Activated T-helper 9 cell treated with anti-CD3 and anti-CD28 coated beads, Interleukin-2, amount 50 U/mL, for 16 hours (primary cell): ENCODE measurements around the gene CHRDL2.

Experiments
- DNase-seq: peaks from one replicate; pipeline ENCODE4 v3.0.0-alpha.2; 2020; ENCODE audit warnings: low read depth

The CHRDL2 gene

DNA sequence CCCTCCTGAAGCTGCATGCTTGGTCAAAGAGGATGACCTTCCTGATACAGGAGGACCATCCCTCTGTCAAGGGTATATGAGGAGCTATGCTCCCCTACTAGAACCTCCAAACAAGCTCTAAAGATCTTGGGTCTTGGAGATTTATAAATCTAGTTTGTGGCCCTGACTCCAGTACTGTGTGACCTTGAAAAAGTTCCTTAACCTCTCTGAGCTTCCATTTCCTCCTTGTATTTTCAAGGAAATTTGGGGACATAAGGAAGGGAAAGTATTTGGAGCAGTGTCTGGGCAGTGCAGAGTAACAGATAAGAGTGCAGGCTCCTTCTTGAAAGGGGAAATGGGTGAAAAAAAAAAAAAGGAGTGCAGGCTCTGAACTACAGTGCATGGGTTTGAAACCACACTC, 45.9 kb downstream of the CHRDL2 start:
- no peak for DNase-seq

- no peak for DNase-seq
Measured at GRCh38 chr11:74684661-74685060, 46.6 kb downstream of the CHRDL2 start.

GRCh38 chr11:74683941-74684481, 47.2 kb downstream of the CHRDL2 start:
- DNase-seq: no peak

GRCh38 chr11:74683279-74683871, 47.9 kb downstream of the CHRDL2 start:
- DNase-seq: no peak

DNA sequence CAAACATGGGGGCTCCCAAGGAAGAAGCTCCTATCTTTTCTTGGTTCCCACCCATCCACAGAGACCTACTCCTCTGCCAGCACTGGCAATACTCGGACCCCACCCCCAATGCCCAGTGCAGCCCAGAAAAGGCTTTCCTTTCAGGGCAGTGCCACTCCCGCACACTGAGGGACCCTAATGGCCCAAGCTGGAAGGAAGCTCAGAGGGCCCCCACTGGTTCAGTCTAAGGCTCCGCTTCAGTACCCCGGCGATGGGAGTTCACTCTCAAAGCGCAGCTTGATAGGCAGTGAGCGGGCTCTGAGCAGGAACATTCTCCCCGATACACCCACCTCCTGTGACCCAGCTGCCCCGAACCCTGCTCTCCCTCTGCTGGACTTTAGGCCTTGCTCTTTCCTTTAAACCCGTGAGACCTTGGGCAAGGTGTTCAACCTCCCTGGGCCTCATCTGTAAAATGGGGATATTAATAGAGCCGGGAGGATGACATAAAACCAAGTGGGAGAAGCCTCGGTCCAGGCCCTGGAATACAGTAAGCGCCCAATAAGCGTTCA, 48.4 kb downstream of the CHRDL2 start:
- no peak for DNase-seq

GRCh38 chr11:74681686-74682651, 49.3 kb downstream of the CHRDL2 start:
- no peak for DNase-seq

DNA sequence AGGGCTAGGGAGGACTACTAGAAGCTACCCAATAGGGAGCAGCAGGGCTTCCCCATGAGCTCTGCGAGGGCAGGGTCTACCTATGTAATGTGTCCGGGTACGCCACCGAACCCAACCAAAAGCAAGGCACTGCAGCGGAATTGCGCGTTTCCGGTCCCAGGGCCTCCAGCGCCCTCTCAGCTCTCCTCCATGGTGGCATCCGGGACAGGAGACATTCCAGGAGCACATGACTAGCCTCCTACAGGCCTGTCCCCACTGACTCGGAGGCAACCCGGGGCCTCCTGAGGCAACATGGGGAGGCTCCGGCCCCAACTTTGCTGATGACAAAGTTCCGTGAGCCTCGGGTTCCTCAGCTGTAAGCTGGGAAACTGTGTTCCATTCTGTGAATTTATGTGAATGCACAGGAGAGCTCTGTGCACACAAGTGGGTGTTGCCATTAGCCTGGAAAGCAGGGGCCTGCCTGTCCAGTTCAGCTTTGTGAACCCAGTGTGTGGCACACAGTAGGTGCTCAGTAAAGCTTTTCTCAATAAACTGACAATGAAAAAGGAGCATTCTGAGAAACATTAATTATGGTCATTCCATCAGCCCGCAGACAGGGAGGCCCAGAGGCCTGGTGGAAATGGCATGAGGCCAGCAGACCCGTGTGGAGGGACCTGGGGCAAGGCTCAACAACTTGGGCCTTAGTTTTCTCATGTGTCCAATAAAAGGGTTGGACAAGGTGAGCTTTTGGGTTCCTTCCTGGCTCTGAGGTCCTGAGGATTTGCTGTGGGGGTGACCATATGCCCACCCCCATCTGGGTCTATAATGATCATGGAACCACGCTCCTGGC, 50.3 kb downstream of the CHRDL2 start:
- no peak for DNase-seq

- DNase-seq: no peak
Measured at GRCh38 chr11:74680035-74680671, 51.1 kb downstream of the CHRDL2 start.

DNA sequence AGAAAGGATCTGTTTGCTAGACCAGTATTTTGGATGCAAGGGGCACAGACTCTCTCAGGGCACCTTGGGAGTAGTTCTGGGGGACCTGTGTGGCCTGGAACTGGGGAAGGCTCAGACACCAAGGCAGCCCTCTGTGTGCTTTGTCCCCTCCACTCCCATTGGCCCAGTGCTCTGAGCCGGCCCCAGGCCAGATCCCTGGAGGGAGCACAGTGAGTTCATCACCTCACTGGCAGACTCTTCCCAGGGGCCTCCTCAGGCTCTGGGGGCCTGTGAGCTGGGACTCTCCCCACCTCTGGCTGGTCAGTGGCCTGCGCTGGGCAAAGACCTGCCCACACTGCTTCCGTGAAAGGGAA, 51.7 kb downstream of the CHRDL2 start:
- no peak for DNase-seq

GRCh38 chr11:74678591-74679512, 52.4 kb downstream of the CHRDL2 start:
- no peak for DNase-seq

DNA sequence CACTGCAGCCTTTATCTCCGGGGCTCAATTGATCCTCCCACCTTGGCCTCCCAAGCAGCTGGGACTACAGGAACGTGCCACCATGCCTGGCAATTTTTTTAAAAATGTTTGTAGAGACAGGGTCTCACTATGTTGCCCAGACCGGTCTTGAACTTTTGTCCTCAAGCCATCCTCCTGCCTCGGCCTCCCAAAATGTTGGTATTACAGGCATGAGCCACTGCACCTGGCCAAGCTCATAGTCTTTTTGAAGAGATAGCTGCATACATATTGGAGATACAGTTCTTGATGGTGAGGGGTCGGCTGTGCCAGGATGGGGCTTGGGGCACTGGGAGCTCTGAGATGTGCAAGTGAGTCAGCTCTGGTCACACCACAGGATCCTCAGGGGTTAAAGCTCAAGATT, 53.2 kb downstream of the CHRDL2 start:
- DNase-seq: no peak

DNA sequence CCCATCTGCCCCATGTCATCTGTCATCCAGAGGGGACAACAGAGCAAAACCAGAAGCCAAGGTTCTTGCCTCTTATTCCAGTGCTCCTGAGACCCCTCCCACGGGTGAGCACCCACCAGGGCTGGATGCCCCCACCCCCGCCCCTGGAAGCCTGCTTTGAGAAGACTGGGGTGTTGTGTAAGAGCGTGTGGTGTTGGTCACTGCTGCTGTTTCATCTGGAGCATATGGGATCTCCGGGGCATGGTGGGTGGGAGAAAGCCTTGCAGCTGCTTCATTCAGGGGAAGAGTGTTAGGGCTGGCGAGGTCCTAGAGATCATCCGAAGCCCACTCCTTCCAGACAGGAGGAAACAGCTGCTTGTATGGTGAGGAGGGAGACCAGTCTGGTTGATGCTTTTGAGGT, 54.1 kb downstream of the CHRDL2 start:
- no peak for DNase-seq

- no peak for DNase-seq
Measured at GRCh38 chr11:74676596-74676995, 54.6 kb downstream of the CHRDL2 start.

DNA sequence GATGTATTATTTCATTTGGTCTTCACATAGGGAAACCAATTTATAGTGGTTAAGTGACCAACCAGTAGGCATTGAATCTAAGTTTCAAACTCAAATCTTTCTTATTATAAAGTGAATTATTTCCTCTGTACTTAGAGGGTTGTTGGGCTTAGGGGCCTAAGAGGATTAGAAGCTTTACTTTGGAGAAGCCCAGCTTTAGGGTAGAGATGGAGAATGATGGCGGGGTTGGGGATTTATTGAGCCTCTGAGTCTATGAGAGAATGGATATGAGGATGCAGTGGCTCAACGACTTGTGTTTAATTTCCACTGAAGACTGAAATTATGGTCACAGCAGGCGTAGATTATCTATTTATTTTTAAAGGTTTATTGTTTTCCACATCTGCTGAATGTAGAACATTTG, 55.5 kb downstream of the CHRDL2 start:
- DNase-seq: no peak

DNA sequence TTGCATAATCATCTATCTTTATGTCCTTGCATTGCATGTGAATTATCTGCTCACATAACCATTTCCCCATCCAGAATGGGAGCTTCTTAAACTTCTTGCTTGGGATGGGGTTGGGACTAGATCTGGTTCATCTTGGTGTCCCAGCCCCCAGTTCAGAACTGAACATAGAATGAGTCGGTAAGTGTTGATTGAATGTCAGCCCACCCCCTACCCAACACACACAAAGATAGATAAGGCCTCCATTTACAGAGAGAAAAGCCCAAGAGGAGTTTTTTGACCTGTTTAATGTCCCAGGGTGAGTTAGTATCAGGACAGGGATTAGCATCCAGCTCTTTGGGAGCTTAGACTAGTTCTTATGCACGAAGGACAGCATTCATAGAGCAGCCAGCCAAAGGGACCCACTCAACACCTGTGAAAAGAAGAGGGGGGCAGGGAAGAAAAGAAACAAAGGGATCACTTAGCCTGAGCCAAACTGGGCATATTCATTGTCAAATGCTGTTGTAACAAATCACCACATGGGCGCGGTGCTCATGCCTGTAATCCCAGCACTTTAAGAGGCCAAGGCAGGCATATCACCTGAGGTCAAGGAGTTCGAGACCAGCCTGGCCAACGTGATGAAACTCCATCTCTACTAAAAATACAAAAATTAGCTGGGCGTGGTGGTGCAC, 57.4 kb downstream of the CHRDL2 start:
- no peak for DNase-seq

DNA sequence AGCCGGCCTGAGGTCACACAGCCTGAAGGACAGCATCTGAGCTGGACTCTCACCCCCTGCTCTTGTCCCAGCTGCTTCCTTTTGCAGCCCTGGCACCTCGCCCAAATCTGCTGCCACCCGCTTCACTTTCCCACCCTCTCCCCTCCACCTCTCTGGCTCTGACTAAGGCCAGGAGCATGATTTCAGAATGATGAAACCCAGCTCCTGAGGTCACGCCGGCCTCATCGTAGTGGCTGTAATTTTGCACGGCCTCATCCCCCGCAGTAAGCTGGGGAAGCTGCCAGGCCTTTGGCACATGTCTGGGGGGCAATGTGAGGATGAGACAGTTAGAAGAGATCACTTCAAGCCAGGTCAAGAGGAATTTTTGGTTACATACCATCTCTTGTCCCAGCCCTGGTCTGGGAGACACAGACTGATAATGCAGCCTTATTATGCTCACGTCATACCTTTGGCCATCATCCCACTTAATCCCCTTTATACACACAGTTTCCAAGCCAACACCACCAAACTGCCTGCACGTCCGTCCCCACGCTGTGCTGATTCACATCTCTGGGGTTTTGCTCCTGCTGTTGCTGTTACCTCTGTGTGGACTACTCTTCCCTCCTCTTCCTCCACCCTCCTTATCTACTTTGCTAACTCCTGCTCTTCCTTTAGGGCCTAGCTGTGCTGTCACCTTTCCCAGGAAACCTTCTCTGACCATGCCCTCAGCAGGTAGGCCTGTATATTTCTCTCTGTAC, 58.1 kb downstream of the CHRDL2 start:
- DNase-seq: no peak

DNA sequence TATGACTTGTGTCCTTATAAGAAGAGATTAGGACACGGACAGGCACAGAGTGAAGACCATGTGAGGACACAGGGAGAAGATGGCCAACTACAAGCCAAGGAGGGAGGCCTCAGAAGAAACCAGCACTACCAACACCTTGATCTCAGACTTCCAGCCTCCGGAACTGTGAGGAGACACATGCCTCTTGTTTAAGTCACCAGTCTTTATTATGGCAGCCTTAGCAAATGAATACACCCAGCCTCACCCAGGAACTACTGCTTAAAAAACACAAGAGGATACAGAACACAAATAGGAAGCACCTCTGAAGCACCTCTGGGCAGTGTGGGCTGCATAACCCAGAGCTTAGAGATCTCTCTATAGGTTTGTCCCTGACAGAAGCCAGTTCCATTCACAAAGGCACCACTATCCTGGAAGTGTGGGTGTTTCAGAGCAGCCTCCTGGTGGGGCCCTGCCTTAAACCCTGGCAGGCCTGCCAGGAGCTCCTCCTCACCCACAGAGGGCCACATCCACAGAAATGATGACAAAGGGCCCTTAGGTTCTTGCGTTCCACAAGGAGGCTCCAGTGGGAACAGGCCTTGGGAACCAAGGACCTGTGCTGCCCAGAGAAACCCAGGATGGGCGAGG, 58.8 kb downstream of the CHRDL2 start:
- DNase-seq: no peak

DNA sequence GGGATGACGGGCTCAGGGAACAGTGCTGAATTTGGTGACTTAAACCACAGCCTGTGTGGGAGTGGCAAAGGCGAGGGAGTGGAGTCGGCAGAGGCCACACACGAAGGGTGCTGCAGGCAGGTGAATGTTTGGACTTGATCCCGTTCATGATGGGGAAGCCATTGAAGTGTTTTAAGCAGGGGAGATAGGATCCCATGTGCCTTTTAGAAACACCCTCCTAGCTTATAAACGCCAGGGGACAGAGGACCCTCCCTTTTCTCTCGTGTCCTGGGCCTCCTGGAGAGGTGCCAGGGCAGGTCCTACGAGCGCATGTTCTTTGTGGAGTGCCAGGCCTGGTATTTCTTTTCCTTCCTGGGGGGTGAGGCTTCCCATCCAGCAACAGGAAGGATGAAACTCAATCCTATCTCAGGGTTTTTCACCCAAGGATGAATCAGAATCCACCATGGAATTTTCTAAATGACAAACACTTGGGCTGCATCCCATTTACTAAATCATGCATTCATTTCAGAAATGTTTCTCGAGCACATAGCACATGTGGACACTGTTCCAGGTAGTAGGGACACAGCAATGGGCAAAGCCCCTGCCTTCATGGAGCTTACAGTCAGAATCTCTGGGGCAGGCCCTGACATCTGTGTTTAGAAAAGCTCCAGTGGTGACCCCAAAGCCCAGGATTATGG, 59.6 kb downstream of the CHRDL2 start:
- DNase-seq: no peak
